Measurements from ENCODE around the gene NAV2. TPM values are rescaled to one million over a fixed set of nuclear protein-coding genes. Genes with fewer than 3 reads are reported as not detected.

Gene NAV2
- total RNA-seq, 1 experiment from 2014 or later: 63.5 TPM

DNA sequence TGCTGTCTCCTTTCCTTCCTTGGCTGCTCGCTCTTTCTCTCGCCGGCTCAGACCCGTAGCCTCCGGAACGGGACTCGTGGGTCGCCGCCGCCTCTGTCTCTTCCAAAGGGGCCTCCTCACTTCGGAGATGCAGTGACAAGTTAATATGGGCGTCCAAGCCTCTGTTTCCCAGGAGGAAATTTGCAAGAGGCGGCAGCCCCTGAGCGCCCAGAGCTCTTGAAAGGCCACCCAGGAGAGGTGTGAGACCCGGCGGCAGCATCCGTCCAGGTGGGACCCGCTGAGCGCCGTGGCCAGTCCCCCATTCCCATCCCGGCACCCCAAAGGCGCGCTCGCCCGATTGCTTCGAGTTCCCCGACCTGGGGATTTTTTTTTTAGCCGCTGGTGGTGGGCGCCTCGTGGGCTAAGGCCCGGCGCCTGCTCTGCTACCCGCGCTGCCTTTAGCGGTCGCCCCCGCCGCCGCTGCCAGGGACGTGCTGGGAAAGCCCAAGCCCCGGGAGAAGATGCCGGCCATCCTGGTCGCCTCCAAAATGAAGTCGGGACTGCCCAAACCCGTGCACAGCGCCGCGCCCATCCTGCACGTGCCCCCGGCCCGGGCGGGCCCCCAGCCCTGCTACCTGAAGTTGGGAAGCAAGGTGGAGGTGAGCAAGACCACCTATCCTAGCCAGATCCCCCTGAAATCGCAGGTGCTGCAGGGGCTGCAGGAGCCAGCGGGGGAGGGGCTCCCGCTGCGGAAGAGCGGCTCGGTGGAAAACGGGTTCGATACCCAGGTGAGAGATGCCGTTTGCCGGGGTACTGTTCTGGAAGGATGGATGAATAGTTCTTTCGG is 772 bp downstream of the NAV2 start:
- no peak overlapping the region for H3K27ac Mint-ChIP-seq (ENCODE audit: unreplicated experiment)

DNA sequence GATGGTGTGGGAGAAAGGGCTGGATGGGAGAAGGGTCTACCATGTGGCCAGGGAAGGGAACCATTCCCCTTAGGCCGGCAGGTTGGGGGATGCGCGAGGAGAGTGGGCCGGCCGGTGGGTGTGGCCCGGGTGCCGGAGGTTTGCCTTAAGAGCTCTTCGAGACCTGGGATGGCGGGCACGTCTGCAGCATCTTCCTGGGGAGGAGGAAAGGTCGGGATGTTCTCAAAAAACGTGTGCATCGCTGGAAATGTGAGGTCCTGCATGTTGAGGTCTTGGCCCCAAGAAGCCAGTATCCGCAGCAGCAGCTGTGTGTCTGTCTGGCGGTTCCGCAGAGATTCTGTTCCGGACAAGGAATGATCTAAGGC is 1.4 kb downstream of the NAV2 start:
- no peaks in the 10 kb centered on the region; the same call in 1 of the 2 replicates for H3K27me3 ChIP-seq (replicated peaks; ENCODE audit: control insufficient read depth, insufficient read depth, low read length)
- no peak overlapping the region for H3K27ac Mint-ChIP-seq (ENCODE audit: unreplicated experiment)
- peaks cover 14% of the 10 kb centered on the region for H3K27me3 Mint-ChIP-seq (ENCODE audit: insufficient read depth, unreplicated experiment)
- no TSS peak for BruUV-seq (replicated peaks)
- CTCF ChIA-PET: no interaction called here
- TF ChIP-seq, protein P1, sequence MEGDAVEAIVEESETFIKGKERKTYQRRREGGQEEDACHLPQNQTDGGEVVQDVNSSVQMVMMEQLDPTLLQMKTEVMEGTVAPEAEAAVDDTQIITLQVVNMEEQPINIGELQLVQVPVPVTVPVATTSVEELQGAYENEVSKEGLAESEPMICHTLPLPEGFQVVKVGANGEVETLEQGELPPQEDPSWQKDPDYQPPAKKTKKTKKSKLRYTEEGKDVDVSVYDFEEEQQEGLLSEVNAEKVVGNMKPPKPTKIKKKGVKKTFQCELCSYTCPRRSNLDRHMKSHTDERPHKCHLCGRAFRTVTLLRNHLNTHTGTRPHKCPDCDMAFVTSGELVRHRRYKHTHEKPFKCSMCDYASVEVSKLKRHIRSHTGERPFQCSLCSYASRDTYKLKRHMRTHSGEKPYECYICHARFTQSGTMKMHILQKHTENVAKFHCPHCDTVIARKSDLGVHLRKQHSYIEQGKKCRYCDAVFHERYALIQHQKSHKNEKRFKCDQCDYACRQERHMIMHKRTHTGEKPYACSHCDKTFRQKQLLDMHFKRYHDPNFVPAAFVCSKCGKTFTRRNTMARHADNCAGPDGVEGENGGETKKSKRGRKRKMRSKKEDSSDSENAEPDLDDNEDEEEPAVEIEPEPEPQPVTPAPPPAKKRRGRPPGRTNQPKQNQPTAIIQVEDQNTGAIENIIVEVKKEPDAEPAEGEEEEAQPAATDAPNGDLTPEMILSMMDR (IDR thresholded peaks at IDR 0.05; ENCODE audit: insufficient read depth in 1 of 2, low read depth in 1 of 2, low read length in 1 of 2, severe bottlenecking in 1 of 2, unreplicated experiment in 1 of 2): no peak
- H3K4me1 Mint-ChIP-seq (ENCODE audit: low read depth, unreplicated experiment): peaks cover 12% of the 10 kb centered on the region
- no peak overlapping the region for H3K4me3 ChIP-seq (ENCODE audit: low read depth, low read length)
- DNase-seq: no peak
- H3K36me3 ChIP-seq (ENCODE audit: control insufficient read depth, insufficient read depth, low read length): no peaks in the 10 kb centered on the region
- H3K36me3 Mint-ChIP-seq (ENCODE audit: insufficient read depth, unreplicated experiment): peaks cover 6% of the 10 kb centered on the region
- no peaks in the 10 kb centered on the region for H3K9me3 ChIP-seq
- no peaks in the 10 kb centered on the region for H3K9me3 Mint-ChIP-seq (ENCODE audit: unreplicated experiment)
- H3K4me1 ChIP-seq: peaks cover 7% of the 10 kb centered on the region
- POLR2A ChIA-PET: no interaction called here
- intact Hi-C loops (cut with micrococcal nuclease; ENCODE audit: unreplicated experiment): no loop called here
- peak overlapping the region; percentile 17 for H3K4me3 Mint-ChIP-seq (ENCODE audit: unreplicated experiment)

More for the DNA sequence above, 772 bp downstream of the NAV2 start:
- Histone ChIP-seq H3K36me3 (ENCODE audit: control insufficient read depth, insufficient read depth, low read length) (no peaks in the 10 kb centered on the region), H3K27me3 (replicated peaks; ENCODE audit: control insufficient read depth, insufficient read depth, low read length) (no peaks in the 10 kb centered on the region; the same call in 1 of the 2 replicates), H3K4me3 (ENCODE audit: low read depth, low read length) (peak overlapping the region; percentile 48), H3K4me1 (peaks cover 7% of the 10 kb centered on the region), H3K9me3 (no peaks in the 10 kb centered on the region)
- H3K9me3 Mint-ChIP-seq (ENCODE audit: unreplicated experiment): no peaks in the 10 kb centered on the region
- peaks cover 14% of the 10 kb centered on the region for H3K27me3 Mint-ChIP-seq (ENCODE audit: insufficient read depth, unreplicated experiment)
- CTCF ChIA-PET: no interaction called here
- peaks cover 12% of the 10 kb centered on the region for H3K4me1 Mint-ChIP-seq (ENCODE audit: low read depth, unreplicated experiment)
- DNase-seq: no peak
- peak overlapping the region; percentile 93 for H3K4me3 Mint-ChIP-seq (ENCODE audit: unreplicated experiment)
- intact Hi-C loops (cut with micrococcal nuclease; ENCODE audit: unreplicated experiment): no loop called here
- H3K36me3 Mint-ChIP-seq (ENCODE audit: insufficient read depth, unreplicated experiment): peaks cover 6% of the 10 kb centered on the region
- BruUV-seq (replicated peaks): no TSS peak
- POLR2A ChIA-PET: no interaction called here
- TF ChIP-seq, protein P1 (IDR thresholded peaks at IDR 0.05; ENCODE audit: insufficient read depth in 1 of 2, low read depth in 1 of 2, low read length in 1 of 2, severe bottlenecking in 1 of 2, unreplicated experiment in 1 of 2): no peak

DNA sequence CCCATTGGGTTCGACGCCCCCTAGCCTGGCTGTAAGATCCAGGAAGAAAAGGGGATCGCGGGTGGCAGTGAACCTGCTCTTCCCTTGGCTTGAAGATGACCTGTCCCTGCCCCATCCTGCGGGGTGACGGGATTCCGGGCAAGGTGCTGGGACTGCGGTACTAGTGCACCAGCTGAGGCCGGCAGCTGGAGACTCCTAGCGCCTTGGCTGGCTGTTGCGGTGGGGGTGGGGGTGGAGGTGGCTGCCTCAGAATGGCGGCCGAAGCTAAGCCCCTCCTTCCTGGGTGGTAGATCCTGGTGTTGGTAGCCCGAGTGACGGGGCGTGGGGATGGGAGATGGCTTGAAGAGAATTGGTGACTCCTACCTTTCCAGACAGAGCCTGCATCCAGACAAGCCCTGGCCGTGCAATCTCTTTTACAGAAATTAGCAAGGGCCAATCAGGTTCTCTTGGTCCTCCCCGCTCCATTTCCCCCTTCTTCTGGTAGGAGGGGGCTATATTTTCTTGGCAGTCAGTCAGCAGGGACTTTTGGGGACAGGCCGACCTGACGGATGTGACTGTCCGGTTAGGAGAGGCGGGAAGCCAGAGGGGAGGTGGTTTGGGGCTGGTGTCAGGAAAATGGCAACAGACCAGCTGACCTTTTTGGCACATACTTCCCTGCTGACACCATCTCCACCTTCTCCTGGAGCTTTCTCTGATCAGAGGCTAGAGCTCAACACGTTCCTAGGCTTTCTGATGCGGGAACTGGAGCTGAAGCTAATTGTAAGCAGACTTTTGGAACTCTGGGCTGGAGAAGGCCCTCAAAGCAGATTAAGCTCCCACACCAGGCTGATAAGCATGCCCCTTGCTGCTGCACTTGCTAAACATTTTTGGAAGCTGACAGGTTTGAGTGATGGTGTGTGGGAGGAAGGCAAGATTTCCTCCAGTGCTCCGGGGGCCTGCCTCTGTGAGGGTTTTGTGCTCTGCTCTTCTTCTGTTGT is 2.0 kb downstream of the NAV2 start:
- no peak overlapping the region for H3K4me3 ChIP-seq (ENCODE audit: low read depth, low read length)
- no TSS peak for BruUV-seq (replicated peaks)
- Mint-ChIP-seq H3K27me3 (ENCODE audit: insufficient read depth, unreplicated experiment) (peaks cover 14% of the 10 kb centered on the region), H3K4me3 (ENCODE audit: unreplicated experiment) (peak overlapping the region; percentile 17), H3K27ac (ENCODE audit: unreplicated experiment) (no peak overlapping the region), H3K4me1 (ENCODE audit: low read depth, unreplicated experiment) (peaks cover 12% of the 10 kb centered on the region), H3K36me3 (ENCODE audit: insufficient read depth, unreplicated experiment) (peaks cover 6% of the 10 kb centered on the region), H3K9me3 (ENCODE audit: unreplicated experiment) (no peaks in the 10 kb centered on the region)
- TF ChIP-seq, protein P1 (IDR thresholded peaks at IDR 0.05; ENCODE audit: insufficient read depth in 1 of 2, low read depth in 1 of 2, low read length in 1 of 2, severe bottlenecking in 1 of 2, unreplicated experiment in 1 of 2): no peak
- no peaks in the 10 kb centered on the region for H3K36me3 ChIP-seq (ENCODE audit: control insufficient read depth, insufficient read depth, low read length)
- ChIA-PET POLR2A (no interaction called here), CTCF (no interaction called here)
- no peaks in the 10 kb centered on the region; the same call in 1 of the 2 replicates for H3K27me3 ChIP-seq (replicated peaks; ENCODE audit: control insufficient read depth, insufficient read depth, low read length)
- peaks cover 7% of the 10 kb centered on the region for H3K4me1 ChIP-seq
- no peaks in the 10 kb centered on the region for H3K9me3 ChIP-seq
- no peak for DNase-seq
- intact Hi-C loops (cut with micrococcal nuclease; ENCODE audit: unreplicated experiment): no loop called here
